Measurements from ENCODE around the gene FAM3D. TPM values are rescaled to one million over a fixed set of nuclear protein-coding genes. Genes with fewer than 3 reads are reported as not detected.
"Not testable (repeated sequence)": the region's sequence is repeated elsewhere in the genome, so short reads cannot be mapped to it uniquely, and the experiment has no call there.

The FAM3D gene, protein sequence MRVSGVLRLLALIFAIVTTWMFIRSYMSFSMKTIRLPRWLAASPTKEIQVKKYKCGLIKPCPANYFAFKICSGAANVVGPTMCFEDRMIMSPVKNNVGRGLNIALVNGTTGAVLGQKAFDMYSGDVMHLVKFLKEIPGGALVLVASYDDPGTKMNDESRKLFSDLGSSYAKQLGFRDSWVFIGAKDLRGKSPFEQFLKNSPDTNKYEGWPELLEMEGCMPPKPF
- total RNA-seq, result 0.51 TPM in 1 of 2 replicates, not detected in the other

DNA sequence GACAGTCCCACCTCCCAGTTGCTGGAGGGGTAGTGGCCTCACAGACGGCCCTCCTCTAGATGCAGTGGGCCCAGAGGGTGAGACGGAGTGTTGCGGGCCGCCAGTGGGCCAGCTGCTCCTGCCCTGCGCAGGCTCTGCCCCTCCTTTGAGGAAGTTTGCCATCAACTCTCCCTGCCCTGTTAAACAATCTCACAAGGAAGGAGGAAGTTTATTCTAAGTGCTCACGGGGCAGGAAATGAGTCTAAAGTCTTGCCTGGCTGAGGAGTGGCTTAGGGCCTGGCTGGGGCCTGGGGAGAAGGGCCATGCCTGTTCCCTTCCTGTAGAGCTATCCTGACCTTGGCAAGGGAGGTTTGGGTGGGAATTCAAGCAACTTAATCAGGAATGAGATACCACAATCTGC is at the start of gene FAM3D:
TSS of gene FAM3D (minus strand) at position 92 of the 400 bp plus-strand sequence. CDS start 11,211 bp downstream, outside the sequence.
- peak; percentile 42 for DNase-seq

DNA sequence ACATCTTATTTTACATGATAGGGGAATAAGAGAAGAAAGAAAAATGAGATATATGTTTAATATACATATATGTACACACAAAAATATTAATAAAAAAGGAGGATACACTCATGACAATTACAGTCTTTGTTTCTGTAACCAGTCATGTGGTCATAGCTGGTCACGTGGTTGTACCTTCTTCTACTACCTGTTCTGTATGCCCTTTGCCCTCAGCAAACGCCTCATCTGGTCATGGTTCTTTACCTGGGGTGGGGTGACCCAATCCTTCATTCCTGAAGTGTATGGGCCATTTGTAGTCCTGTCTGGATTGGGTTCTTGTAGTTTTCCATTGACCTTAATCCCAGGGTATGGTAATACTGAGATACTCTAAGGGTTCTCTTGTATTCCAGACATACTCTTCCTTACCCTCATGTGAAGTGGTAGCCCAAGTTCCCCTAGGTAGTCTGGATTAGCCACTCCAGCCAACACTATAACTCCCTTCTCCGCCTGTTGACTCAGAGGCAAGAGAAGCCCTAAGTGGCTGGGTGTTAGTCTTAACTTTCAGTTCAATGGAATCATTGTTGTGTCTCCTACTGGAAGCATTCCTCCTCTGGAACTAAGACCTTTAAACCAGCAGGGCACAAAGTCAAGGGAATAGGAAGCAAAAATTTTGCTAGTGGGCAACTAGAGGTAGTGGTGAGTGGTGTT is 47.3 kb upstream of the FAM3D start:
- DNase-seq, result no peak

DNA sequence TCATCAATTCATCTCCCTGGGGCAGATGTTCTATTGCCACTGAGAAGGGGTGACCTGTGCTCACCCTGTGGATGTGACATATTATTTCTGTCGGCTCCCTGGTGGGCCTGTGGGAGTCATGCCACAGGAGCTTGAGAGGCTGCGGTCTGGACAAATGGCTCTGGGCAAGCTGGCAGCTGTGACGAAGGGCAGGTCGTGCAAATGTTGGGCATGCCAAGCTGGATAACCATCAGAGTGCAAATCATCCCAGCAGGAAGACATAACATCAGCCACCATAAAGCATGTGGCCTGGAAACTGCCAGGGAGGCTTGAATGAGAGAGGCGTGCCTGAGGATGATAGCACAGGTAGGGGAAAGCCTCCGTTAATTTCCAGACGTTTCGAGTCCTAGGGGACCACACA is 45.3 kb upstream of the FAM3D start:
- DNase-seq, result no peak

DNA sequence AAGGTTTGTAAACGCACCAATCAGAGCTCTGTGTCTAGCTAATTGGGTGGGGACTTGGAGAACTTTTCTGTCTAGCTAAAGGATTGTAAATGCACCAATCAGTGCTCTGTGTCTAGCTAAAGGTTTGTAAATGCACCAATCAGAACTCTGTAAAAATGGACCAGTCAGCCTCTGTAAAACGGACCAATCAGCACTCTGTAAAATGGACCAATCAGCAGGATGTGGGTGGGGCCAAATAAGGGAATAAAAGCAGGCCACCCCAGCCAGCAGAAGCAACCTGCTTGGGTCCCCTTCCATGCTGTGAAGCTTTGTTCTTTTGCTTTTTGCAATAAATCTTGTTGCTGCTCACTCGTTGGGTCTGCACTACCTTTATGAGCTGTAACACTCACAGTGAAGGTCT is 42.4 kb upstream of the FAM3D start:
- not testable (repeated sequence) for DNase-seq

DNA sequence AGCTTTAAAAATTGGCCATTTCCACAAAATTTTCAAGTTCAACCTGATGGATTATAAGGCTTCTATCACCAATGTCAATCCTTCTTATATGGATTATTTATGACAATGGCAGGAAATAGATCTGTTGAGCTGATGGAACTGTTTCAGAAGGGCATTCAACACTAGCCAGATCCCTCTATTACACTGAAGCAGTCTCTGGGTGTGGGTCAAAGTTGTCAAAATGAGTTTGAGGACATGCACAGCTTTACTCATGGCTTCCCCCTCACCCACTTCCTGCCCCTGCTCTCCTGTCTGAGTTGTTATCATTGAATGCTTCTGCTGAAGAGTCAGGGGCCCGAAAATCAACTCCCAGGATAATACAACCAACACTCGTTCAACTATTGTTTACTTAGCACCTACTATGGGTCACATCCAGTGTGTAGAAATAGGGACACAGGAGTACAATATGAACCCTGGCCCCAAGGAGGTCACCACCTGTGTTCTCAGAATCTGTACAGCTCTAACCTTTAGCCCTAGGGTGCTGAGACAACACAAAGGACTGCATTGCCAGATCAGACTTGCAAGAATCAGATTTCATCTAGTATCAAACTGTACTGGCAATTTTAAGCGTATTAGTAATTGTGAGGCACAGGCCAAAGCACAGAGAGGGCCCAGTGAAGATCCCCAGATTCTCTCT is 41.7 kb upstream of the FAM3D start:
- DNase-seq, result no peak

DNA sequence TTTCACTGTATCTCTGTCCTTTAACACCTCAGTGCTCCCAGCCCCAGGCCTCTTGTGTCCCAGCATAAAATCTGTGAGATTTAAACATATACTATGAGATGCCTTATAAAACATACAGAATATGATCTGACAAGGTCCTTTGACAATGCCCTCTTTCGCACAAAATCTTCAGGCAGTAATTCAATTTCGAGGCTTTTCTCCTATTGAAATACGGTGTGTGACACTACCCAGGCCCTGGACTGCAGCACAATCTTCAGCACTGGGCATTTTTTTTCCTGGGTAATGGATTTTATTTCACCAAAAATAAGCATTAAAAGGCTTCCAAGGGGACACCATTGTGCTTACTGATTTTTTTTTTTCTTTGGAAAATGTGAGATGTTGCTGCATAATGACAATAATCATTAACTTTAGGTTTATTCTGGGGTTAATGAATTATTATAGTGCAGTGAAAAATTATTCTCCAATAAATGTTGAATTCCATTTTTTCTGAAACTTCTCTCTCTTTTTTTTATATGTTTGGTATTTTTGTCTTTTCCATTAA is 40.9 kb upstream of the FAM3D start:
- DNase-seq, result no peak

DNA sequence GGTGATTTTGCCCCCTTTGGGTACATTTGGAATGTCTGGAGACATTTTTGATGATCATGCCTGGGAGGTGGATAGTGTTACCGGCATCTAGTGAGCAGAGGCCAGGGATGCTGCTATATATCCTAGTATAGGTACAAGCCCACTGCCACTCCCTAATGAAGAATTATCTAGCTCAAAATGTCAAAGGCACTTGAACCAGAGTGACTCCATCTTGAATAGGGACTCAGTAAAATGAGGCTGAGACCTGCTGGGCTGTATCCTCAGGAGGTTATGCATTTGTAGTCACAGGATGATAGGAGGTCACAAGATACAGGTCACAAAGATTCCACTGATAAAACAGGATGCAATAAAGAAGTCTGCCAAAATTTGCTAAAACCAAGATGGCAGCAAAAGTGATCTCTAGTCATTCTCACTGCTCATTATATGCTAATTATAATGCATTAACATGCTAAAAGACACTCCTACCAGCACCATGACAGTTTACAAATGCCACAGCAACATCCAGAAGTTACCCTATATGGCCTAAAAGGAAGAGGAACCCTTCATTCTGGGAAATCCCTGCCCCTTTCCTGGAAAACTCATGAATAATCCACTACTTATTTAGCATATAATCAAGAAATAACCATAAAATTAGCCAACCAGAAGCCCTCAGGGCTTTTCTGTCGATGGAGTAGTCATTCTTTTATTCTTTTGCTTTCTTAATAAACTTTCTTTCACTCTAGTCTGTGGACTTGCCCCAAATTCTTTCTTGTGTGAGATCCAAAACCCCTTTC is 40.0 kb upstream of the FAM3D start:
- no peak for DNase-seq

DNA sequence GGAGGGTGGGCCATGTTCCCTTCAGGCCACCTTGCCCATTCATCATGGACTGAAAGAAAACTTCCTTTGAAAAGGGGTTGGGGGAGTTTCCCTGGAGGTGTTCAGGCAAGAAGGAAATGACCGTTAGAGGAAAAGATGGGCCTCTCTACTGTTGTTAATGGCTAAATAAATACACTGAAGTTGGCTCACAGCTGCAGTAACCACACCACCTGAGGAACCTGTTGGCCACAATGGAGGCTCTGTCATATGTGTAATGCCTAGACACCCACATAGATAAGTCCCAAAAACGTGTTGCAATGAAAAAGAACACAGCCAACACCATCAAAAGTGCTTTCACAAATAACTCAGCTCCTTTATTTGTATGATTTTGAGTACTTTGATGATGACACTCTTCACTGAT is 38.2 kb upstream of the FAM3D start:
- DNase-seq, result no peak

DNA sequence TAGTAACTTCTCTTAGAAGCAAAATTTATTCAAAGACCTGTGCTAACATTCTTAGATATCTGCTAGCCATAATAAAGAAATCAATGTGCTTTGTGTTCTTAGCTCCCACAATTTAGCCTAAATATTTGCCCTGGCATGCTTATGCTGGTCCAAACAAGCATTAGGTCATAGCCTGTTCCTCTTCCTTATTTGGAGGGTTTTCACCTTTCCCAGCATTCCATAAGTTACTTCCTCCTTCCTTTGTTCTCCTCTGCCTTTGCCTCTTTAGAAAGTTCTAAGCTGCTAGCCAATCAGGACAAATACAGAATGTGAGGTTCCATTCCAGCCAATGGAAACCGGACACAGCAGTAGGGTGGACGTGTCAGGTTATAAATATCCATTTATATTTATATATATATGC is 37.7 kb upstream of the FAM3D start:
- not testable (repeated sequence) for DNase-seq

DNA sequence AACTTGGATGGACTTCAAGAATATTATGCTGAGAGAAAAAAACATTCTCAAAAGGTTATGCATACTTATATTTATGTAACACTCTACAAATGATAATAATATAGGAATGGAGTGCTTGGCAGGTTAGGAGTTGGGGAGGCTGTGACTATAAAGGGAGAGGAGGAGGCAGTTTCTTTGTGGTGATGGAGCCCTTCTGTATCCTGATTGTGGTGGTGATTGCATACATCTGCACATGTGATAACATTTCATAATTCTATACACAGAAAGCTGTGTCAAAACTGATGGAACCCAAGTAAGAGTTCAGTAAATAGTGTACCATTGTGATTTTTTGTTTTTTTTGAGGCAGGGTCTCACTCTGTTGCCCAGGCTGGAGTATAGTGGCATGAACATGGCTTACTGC is 31.7 kb upstream of the FAM3D start:
- no peak for DNase-seq

DNA sequence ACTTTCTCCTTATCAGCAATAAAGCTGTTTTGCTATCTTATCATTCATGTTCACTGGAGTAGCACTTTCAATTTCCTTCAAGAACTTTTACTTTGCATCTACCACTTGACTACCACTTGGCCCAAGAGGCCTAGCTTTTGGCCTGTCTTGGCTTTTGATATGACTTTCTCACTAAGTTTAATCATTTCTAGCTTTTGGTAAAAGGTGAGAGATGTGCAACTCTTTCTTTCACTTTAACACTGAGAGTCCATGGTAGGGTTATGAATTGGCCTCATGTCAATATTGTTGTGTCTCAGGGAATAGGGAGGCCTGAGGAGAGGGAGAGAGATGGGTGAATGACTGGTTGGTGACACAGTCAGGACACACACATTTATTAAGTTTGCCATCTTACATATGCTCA is 31.0 kb upstream of the FAM3D start:
- no peak for DNase-seq

DNA sequence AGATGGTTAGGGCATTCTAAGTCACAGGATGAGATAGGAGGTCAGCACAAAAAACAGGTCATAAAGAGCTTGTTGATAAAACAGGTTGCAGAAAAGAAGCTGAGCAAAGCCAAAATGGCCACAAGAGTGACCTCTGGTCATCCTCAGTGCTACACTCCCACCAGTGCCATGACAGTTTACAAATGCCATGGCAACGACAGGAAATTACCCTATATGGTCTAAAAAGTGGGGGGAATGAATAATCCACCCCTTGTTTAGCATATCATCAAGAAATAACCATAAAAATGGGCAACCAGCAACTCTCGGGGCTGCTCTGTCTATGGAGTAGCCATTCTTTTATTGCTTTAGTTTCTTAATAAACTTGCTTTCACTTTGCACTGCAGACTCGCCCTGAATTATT is 30.2 kb upstream of the FAM3D start:
- not testable (repeated sequence) for DNase-seq

DNA sequence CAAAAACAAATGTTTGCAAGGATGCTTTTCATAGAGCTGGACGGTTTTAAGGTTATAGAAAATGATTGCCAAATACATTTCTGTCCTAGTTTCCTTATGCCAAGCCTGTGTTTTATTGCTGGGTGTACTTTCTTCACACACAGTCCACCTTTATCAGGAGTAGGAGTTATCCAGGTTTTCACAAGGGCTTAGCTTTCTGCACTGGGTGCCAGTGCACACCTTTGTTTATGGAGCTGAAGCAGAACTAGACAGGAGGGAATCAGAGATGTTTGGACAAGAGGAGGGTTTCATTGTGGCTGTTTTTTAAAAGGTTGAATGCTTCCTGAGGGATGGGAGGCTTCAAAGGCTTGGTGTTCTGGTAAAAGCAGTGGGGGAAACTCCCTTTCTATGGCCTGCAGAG is 29.5 kb upstream of the FAM3D start:
- no peak for DNase-seq

DNA sequence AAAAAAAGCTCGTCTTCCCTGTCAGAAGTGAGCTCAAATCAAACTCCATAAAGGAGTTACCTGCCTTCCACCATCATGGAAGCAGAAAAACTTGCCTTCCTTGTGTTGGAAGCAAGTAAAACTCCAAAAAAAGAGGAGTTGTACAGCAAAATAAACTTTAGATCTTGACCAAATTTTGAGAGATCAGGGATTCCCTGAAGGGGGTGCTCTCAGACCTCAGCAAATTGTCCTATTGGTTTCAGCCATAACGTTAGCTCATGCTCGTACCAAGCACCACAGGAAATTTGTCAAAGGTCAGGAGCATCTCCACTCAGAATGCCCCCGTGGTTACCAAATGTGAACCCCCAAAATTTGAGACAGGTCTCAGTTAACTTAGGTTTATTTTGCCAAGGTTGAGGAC is 28.7 kb upstream of the FAM3D start:
- not testable (repeated sequence) for DNase-seq

DNA sequence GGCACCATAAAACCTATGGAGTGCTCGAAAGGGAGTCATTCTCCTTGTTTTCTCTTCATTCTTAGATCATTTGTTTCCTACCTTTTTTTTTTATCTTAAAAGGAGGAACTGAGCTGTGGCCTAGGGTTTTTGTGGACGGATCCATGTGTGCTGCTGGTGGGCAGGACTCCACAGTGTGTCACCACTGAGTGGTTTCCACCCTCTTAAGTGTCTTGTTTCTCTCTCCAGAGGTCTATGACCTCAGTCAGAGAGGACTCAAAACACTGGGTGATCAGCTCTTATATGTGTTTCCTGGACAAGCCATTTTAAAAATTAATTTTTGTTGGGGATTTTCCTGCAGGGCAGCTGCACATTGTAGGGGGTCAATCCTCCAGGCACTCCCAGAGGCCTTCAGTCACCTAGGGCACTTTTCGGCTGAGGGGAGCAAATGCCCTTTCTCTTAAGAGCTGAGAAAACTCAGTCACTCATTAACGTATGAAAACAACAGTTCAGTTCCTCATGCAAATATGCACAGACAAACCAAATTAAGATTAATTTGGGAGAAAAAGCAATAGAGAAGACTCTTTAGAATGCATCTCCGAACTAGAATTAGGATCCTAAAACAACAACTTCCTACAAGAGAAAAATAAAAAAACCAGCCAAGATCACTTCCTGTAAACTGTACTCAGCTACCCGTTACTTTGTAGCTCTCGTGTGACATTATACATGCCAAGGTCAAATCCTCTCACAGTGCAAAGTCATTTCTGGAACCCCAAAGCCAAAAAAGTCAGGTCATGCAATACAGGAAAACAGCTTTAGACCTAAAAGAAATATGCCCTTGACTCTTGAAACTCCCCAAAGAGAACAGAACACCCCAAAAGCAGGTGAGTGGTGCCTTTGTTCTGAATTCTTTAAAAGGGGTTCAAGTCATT is 27.6 kb upstream of the FAM3D start:
- no peak for DNase-seq

DNA sequence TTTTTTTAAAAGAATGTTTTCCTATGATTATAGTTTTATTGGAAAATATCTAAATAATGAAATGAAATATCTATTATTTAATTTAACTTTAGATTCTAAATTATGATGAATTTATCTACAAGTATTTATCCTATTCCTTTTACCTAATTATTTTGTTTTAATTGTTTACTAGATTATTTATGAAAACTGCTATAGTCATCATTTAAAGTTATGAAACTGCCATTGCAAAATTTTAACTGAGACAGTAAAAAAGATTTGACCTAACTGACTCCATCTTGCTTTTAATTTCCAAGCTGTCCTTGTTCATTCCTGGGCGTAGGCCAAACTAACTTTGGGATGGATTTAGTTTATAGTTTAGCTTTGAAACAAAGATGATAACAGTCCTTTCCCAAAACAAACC is 25.9 kb upstream of the FAM3D start:
- DNase-seq, result no peak

DNA sequence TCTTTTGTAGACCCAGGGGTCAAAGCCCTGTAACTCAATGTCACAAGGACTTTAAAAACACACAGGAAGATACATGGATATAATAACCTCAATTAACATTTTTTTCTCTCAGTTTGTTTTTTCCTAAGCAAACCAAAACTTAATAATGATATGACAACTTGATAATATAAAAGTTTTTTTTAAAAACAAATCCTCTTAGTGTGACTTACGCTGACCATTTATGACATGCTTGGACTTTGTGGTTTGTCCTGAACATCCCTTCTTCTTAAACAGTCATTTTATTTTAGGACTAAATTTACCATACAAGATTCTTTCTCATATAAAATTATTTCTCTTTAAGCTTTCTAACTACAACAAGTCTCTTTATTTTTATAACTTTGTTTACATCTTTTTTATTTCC is 25.4 kb upstream of the FAM3D start:
- peak; percentile 36 for DNase-seq

DNA sequence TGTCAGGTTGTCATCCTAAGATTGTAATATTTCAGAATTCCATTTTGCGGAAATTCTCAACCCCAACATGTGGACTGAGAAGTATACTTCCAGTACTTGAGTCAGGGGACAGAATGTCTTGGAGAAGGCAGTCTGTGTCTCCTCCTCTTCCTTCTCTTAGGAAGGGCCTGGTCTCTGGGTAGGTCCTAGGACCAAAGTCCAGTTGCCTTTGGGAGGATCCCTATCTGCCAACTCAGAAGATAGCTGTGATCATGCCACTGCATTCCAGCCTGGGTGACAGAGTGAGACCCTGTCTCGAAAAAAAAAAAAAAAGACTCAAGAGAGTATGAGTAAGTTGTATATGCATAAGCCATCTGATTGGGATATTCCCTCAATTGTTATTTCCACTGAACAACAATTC is 23.9 kb upstream of the FAM3D start:
- DNase-seq, result no peak

DNA sequence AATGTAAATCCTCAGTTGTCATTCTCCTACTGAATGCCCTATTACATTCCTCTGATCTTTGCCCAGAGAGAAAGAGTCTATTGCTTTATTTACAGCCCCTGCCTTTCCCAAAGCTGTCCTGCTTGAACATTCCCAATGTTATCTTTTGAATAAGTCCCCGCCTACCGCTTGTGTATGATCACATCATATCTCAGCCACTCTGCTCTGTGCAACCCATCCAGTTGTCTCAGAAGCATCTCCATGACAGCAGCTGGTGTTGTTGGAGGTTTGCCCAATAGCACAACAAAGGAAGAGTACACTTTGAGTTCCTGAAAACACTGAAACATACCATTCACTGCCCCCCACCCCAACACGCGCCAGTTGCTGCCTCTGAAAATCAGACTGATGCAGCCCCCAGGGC is 22.0 kb upstream of the FAM3D start:
- no peak for DNase-seq

DNA sequence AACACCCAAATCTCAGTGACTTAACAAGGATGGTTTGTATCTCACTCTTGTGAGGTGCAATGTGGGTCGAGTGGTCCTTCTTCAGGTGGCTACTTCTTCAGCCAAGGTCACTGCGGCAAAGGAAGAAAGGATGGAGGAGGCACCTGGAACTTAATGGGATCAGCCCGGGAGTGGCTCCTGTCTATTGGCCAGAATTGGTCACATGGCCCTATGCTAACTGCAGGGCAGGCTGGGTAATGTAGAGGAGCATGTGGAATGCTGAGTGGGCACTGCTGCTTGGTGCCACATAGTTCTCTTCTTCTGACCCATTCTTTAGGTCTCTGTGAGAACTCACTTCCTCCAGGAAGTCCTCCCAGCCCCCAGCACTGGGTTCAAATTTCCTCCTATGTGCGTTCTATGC is 20.3 kb upstream of the FAM3D start:
- no peak for DNase-seq

DNA sequence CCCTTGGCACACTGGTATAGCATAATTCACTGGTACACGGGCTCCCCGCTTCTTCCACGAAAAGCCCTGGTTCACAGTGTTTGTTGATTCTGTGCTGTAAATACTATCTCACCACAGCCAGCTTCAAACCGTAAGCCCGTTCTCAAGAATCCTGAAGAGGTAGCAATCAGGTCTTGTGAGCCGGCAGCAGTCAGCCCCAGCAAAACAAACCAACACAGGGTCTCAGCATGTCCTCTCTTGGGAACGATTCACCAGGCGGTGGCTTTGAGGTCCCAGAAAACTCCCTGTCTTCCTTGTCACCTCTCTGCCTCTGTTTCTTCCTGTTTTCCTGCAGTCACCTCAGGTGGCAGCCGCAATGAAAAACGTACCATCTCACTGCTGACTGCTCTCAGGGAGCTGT is 19.1 kb upstream of the FAM3D start:
- DNase-seq, result no peak

DNA sequence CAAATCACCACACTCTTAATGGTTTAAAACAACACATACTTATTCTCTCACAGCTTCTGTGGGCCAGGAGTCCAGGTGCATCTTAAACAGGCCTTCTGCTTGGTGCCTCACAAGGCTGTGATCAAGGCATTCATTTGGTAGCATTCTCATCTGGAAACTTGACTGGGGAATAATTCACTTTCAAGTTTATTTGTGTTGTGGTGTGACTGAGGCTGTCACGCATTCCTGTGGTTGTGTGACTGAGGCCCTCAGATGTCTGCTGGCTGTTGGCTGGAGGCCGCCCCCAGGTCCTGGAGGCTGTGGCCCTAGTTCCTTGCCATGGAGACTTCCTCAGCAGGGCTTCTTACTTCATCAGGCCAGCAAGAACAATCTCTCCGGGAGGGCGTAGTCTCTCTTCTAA is 16.9 kb upstream of the FAM3D start:
- DNase-seq, result no peak

All from dermis blood vessel endothelial cell (primary cell).